SKM-1 (cell line): ENCODE results near the gene KCNT1.
"Not testable (repeated sequence)": the region's sequence is repeated elsewhere in the genome, so short reads cannot be mapped to it uniquely, and the experiment has no call there.

Experiments
- DNase-seq: peaks from one replicate; lab custom pipeline; 2025; ENCODE audit not compliant: unreplicated experiment; lab: John Stamatoyannopoulos, UW

KCNT1 gene

DNA sequence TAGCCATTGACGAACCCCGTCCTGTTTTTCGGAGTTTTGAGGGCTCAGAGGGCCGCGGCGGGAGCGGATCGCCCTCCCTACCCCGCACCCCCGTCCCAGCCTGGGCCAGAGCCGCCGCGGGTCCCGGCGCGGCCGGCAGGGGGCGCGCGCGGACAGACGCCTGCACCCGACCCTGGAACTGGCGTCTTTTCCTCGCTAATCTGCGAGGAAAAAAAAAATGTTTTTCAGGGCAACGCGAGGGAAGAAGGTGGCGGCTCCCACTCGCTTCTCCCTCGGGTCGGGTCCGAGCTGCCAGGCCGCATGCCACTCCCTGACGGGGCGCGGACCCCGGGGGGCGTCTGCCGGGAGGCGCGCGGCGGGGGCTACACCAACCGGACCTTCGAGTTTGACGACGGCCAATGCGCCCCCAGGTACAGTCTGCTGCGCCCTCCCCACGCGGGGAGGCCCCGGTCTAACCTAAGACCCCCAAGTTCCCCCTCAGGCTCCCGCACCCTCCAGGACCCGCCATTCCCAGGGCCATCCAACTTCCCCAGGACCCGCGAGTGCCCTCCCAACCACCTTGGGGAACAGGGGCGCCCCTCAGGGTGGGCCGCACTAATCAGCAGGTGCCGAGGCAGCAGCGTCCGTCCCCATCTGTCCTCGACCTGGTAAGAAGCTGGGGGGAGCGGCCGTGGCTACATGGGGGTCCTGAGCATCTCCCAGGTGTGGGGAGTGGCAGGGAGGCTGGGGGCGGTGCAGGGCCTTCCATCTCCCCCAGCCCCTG is at the start of gene KCNT1:
Gene KCNT1, plus strand, starts transcription at position 227 of the 763 bp plus-strand sequence. Its CDS starts 74 bp downstream, at position 301.
- no peak for DNase-seq

DNA sequence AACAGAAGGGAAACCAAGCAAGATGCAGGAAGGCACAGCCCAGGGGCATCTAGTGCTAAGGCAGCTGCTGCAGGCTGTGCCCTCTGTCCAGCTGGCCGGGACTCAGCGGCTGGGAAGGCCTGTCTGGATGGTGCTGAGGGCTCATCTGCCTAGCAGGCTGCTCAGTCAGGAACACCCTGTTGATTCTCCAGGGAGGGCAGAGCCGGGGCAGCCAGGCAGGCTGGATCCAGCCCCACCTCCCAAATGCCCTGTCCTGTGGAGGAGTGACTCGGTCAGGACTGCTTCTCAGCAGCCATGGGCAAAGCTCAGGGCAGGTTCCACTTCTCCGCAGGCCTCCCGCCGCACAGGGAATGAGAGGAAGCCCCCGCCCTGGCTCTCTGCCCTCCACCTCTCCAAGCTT is 46.7 kb upstream of the KCNT1 start:
- no peak for DNase-seq

DNA sequence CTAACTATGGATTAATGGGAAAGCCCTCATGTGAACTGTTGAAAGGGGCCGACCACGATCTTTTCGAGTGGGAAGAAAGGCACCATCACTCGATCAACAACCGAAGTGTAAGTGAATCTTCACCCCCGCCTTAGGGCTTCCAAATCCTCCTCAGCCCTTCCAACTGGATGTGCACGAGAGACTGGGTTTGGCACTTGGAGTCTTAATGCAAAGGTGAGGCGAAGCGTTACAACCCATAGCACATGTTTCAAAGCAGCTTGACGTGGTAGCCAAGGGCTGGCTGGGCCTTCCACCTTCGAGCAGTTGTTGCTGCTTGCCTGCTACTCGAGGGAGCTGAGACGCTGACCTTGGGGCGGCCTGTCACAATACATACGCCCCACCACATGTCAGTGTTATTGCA is 44.6 kb upstream of the KCNT1 start:
- no peak for DNase-seq

DNA sequence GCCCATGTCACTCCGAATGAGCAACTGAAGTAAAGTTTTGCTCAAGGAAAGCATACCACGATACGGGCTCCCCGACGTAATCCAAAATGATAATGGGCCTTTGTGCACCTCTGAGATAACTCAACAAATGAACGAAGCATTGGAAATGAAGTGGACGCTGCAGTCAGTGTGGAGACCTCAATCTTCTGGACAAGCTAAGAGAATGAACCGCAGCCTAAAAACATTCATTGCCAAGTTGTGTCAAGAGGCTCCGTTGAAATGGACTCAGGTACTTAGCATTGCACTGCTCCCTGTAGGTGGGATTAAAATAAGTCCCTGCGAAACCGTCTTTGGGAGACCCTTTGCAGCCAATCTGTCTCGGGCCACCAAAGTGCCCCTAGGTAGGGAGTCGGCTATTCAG is 42.7 kb upstream of the KCNT1 start:
- DNase-seq: no peak

DNA sequence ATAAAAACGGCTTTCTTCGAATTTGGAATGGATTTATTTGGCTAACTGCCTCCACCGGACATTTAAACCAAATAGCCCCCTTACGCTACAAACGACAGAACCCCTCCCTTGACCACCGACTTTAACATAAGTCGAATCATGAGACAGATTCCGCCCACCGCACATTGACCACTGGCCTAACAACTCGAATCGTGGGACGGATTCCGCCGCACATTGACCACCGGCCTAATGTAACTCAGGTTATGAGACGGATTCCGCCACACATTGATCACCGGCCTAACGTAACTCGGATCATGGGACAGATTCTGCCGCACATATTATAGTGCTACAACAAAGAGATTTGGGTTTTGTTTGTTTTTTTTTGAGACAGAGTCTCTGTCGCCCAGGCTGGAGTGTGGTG is 41.6 kb upstream of the KCNT1 start:
- DNase-seq: no peak

DNA sequence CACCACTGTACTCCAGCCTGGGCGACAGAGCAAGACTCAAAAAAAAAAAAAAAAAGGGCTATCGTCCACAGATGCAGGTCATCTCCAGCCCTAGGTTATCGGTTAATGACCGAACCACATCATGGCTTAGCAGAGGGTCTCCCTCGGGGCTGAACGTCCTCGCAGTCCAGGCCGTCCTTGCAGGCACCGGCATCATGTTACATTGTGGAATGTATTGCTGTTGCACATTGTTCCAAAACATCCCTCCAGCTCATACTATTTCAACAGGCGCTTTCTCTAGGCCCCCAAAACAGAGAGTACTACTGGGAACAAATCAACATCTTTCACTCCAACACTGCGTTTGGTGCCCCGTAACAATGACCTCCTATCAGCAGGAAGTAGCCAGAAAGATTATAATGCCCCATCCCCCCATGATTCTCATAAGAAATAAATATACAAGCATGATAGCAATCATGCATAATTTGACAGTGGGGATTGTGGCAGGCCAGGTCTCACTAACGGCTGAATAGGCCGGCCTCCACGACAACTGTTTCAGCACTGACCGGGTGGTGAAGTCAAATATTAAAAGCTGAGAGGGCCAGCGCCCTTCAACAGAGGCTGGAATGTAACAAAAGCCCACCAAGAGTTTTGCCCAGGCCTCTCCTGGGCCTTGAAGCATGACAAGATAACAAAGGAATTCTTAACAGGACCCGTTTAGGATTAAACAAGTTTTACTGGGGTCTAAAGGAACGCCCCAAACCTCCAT is 40.0 kb upstream of the KCNT1 start:
- no peak for DNase-seq

DNA sequence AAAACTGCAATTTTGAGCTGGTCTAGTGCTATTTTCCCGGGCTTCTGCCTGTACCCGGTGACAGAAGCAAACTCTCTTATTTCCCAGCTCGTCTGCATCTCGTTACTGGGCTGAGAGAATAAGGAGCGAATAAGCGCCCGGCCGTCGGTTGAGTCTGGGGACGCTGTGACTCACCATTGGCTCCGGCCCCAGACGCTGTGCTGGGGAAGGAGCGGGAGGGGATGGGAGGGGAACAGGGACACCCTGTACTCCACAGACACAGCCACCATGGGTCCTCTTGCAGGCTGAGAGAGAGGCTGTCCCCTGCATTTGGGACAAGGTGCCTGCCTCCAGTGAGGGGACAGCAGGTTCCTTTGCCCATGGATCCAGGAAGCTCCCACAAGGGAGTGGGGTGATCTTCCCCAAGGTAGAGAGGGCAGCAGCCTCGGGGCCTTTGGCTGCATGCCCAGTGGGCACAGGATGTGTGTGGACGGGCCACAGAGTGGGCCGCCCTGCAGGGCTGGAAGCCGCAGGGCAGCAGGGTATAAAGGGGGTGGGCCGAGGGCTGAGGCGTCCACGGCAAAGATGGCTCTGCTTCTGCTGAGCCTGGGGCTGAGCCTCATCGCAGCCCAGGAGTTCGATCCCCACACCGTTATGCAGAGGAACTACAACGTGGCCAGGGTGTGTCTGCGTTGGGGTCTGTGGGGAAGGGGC is 39.1 kb upstream of the KCNT1 start, which contains the start of gene LCN9:
Gene LCN9, plus strand, starts transcription at position 552 of the 693 bp plus-strand sequence. Its CDS starts 13 bp downstream, at position 565.
- DNase-seq: no peak

DNA sequence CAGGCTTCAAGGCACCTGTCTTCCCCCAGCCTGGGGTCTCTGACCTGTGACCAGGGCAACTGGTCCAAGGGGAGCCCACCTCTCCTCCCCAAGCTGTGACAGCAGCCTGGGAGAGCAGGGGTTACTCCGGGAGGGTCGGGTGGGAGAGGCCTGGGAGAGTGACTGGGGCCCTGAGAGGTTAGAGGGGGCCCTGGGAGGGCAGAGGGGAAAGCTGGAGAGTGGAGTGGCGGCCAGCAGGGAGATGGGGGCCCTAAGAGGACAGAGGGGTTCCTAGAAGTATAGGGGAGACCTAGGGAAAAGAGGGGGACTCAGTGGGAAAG is 38.6 kb upstream of the KCNT1 start:
- DNase-seq: no peak

DNA sequence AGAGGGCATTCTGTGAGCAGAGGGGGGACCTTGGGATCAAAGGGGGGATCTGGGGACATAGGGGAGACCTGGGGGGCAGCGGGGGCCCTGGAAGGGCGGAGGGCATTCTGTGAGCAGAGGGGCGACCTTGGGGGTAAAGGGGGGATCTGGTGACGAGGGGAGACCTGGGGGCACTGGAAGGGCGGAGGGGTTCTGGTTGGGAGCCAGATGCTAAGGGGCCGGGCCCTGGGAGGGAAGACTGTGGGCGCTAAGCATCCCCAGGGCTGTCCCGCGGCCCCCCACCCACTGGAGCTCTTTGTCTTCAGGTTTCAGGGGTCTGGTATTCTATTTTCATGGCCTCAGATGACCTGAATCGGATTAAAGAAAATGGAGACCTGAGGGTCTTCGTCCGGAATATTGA is 38.1 kb upstream of the KCNT1 start:
- DNase-seq: no peak

DNA sequence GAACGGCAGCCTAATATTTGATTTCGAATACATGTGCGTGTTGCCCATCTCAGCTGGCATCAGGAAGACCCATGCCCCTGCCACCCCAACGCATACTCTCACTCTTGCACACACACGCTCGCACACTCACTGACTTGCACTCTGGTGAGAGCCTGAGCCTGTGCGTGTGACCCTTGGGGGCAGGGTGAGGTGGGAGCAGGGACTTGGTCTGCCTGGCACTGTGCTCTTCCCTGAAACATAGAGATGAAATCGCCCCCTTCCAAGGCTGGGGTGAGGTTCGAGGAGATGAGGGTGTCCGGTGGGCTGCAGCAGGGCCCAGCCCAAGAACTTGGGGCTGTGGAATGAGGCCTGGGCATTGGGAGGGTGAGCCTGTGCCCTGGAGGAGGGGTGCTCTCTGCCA is 37.7 kb upstream of the KCNT1 start:
- DNase-seq: no peak

DNA sequence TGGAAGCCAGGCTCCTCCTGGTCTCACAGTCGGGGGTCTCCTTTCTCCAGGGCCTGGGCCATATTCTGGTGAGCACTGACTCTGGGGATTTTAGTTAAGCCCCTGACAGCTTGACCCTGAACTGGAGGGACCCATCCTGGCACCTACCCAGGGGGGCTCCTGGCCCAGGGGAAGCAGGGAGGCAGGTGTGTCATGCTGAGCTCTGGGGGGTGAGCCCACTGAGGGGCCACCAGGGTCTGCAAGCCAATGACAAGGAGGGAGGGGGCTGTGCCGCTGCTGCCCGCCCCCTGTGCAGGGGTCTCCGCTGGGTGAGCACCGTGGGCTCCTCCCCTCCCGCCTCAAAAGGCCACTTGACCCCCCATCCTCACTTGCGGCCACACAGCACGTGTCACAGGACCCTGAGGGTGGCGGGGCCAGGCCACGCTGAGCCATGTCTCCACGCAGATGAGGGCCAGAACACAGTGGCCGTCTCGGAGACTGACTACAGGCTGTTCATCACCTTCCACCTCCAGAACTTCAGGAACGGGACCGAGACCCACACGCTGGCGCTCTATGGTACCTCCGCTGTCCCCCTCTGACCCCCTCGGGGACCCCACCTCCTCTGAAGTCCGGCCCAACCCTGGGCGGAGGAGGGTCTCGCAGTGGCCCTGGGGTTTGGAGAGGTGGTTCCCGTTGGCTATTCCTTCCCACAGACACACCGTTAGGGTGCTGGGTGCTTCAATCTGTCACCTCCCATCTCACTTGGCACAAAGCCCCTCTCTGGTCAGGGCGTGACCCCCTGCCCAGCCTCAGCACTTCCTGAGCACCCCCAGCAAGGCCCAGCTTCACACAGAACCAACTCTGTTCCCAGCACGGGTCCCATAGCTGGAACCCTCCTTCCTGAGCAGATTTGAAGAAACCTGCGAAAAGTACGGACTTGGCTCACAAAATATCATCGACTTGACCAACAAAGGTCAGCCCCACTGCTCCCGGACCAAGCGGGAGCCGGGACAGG is 36.9 kb upstream of the KCNT1 start:
- no peak for DNase-seq

DNA sequence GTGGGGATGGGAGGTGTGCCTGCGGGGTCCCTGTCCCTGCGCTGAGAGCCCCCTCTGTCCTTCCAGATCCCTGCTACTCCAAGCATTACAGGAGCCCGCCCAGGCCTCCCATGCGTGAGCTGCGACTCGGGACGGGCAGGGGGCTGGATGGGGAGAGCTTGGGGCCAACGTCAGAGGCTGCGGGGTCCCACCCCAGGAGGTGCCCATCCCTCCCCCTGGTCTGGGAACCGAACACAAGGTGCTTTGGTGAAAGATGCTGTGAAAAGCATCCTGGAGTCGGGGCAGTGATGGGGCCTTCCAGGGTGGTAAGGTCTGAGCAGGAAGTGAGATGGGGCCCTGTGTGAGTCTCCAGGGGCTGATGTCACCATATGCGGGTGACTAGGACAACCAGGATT is 36.2 kb upstream of the KCNT1 start:
- no peak for DNase-seq

DNA sequence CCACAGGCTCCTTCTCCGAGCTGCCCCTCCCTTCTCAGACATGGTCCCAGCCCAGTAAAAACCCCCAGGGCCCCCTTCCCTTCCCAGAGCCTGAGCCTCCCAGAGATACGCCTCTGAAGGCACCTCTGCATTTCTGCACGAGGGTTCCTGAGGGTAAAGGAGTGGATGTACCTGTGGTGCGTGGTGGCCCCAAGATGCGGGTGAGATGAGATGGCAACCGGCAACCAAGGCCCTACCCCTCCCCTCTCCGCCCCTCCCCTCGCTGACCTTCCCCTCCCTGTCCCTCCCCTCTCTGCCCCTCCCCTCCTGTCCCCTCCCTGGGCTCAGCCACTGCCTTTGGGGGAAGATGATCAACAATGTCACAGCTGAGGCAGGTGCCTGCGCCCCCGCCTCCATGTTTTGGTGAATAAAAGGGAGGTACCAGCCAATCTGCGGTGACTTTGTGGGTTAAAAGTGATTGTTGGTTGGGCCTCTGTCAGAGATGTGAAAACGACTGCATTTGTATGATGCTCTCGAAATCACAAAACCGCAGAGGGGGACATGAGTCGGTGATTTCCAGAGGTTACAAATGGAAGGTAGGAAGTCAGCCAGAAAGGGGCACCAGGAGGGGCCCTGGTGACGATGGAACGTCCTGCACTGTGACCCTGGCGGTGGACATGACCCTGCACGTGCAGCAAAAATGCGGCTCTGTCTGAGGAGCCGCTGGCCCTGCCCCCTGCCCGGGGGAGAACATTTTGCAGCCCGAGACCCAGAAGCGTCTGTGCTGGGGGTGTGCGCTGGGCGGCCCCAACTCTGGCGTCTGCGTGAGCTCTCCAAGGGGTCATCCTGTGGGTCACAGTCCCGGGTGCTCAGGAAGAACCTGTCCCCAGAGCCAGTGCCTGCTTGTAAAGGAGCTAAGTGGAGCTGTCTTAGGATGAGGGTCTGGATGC is 35.2 kb upstream of the KCNT1 start:
- no peak for DNase-seq

DNA sequence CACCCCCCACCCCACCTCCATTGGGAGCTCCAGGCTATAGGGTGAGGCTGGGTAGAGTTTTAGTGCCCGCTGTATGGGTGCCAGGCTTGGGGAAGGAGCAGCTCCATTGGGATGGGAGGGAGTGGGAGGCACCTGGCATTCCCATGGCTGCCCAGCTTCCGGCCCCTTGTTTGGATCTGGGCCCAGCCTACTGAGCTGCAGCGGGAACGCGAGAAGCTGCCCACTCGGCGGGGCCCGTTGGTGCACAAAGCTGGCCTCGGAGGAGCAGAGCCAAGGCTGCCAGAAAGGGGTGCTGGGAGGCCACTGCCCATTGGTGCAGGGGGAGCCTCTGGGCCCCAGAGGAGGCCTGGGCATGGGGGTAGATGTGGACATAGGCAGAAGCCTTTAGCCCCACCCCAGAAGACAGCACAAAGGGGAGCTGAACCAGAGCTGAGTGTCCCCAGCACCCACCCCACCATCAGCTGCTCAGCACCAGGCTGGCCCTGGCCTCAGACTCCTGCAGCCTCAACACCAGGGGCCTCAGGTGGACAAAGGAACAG is 34.5 kb upstream of the KCNT1 start:
- DNase-seq: no peak

DNA sequence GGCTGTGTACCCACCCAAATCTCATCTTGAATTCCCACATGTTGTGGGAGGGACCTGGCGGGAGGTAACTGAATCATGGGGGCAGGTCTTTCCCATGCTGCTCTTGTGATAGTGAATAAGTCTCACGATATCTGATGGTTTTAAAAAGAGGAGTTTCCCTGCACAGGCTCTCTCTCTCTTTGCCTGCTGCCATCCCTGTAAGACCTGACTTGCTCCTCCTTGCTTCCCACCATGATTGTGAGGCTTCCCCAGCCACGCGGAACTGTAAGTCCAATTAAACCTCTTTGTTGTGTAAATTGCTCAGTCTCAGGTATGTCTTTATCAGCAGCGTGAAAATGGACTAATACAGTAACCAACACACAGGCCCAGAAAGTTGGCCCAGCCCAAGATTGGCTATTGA is 33.0 kb upstream of the KCNT1 start:
- not testable (repeated sequence) for DNase-seq

DNA sequence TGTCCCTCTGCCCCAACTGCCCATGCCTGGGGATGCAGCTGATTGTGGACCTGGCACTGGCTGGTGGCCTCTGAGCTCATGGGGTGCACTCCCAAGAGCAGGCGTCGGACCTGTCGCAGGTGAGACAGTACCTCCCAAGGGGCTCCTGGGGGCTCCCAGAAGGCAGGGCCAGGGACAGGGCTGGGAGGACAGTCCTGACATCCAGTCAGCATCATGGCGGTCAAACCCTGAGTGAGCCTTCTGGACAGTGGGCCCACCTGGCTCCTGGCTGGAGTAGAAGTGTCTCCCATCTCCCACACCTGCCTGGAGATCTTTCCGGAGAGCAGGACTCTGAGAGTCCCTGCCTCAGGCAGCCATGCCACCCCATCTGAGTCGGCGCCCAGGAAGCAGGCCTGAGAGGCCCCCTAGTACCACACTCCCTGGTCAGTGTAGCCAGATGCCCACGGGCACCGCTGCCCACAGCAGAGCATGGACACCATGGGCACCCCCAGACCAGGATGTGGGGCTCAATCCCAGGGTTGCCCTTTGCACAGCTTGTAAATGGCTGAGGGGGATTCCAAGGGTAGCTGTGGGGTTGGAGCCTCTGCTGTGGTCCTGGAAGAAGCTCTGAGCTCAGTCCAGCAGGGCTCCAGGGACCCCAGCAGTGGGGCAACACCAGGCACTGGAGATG is 32.2 kb upstream of the KCNT1 start:
- no peak for DNase-seq

DNA sequence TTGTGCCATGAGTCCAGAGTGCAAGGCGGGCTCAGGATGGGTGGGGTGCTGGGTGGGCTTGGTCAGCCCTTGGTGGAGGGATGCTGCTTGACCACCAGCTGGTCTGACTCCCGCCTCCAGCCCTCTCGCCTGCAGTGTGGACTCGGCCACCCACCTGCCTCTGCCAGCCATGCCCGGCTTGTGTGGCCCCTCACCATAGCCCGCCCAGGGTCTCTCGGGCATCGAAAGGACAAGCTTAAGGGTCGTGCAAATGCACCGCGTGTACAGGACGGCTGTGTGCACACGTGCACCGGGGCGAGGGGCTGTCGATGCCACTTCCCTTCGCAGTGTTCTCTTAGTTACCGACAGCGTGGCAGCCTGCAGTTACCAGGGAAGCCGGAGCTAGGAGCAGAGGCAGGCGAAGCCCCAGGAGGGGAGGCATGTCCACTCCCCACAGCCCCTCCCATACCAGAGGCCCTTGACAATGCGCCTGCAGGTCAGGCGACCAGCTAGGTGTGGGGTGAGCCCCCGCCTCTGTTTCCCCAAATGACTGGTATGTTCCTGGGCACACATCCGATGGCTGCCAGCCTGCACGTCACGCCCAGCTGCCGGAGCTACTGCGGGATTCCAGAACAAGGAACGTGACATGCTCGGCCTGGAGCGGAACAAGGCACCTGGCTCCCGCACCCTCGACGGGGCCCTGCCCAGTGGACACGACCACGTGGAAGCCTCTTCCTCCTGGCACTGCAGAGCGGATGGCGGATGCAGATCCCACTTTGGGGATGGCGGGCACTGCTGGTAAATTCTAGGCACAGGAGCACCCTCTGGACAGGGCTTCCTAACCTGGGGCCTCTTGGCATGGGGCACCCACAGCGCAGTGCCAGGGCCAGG is 31.0 kb upstream of the KCNT1 start:
- no peak for DNase-seq

DNA sequence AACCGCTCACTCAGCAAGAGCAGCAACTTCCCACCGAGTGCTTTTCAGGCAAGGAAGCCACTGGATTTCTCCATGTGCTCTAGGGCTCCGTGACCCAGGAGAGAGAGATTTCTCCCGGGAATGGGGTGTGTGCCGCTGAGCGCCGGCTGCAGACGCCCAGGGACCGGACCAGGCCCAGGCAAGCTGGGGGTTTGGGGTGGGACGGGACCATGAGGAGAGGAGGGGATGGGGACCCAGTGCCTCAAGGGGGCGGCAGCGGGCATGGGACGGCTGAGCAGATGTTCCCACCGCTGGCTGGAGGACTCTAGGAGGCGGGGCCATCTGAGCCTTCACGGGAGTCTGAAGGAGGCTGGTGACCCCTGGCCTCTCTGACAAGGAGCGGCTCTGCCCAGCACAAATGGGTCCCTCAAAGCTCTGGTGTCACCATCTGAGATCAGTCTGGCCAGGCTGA is 30.4 kb upstream of the KCNT1 start:
- DNase-seq: no peak
